GM10266 (cell line): ENCODE data around the gene TOR2A.

ENCODE experiments used
- DNase-seq: peaks from one replicate; pipeline ENCODE4 v3.0.0; 2012; ENCODE audit errors: extremely low spot score
- CTCF ChIP-seq: IDR thresholded peaks from 2 replicates; pipeline ENCODE4 v1.5.1; 2012; ENCODE audit warnings: mild to moderate bottlenecking, low read depth; ENCODE audit not compliant: control insufficient read depth, insufficient read depth; ENCODE audit errors: missing control alignments

The TOR2A gene

GRCh38 chr9:127710204-127710783 is 24.8 kb downstream of the TOR2A start:
- no peak for TF ChIP-seq CTCF
- DNase-seq, result no peak

GRCh38 chr9:127708952-127709587 is 26.0 kb downstream of the TOR2A start:
- DNase-seq, result no peak
- TF ChIP-seq CTCF, result no peak

GRCh38 chr9:127707766-127708165 is 27.3 kb downstream of the TOR2A start:
- DNase-seq, result no peak
- no peak for TF ChIP-seq CTCF

GRCh38 chr9:127706836-127707241 is 28.3 kb downstream of the TOR2A start, which contains the start of gene CFAP157:
CFAP157 (plus strand) TSS chr9:127706988; CDS start chr9:127707032, 44 bp downstream.
- no peak for DNase-seq
- no peak for TF ChIP-seq CTCF

- no peak for DNase-seq
These were observed 29.3 kb downstream of the TOR2A start for GRCh38 chr9:127705577-127706379.

GRCh38 chr9:127703289-127703946 is 31.7 kb downstream of the TOR2A start:
- TF ChIP-seq CTCF, result no peak
- no peak for DNase-seq

More at GRCh38 chr9:127705577-127706379, 29.3 kb downstream of the TOR2A start:
- no peak for TF ChIP-seq CTCF
